GM19351 (cell line): ENCODE data around the gene CHRD.
"Not testable (repeated sequence)": the region's sequence is repeated elsewhere in the genome, so short reads cannot be mapped to it uniquely, and the experiment has no call there.

Experiments
- ATAC-seq: cut with Tn5 transposase; IDR thresholded peaks from one replicate; pipeline ENCODE4 v1.9.1; 2021; ENCODE audit warnings: mild to moderate bottlenecking, moderate library complexity; ENCODE audit not compliant: unreplicated experiment

CHRD gene

DNA sequence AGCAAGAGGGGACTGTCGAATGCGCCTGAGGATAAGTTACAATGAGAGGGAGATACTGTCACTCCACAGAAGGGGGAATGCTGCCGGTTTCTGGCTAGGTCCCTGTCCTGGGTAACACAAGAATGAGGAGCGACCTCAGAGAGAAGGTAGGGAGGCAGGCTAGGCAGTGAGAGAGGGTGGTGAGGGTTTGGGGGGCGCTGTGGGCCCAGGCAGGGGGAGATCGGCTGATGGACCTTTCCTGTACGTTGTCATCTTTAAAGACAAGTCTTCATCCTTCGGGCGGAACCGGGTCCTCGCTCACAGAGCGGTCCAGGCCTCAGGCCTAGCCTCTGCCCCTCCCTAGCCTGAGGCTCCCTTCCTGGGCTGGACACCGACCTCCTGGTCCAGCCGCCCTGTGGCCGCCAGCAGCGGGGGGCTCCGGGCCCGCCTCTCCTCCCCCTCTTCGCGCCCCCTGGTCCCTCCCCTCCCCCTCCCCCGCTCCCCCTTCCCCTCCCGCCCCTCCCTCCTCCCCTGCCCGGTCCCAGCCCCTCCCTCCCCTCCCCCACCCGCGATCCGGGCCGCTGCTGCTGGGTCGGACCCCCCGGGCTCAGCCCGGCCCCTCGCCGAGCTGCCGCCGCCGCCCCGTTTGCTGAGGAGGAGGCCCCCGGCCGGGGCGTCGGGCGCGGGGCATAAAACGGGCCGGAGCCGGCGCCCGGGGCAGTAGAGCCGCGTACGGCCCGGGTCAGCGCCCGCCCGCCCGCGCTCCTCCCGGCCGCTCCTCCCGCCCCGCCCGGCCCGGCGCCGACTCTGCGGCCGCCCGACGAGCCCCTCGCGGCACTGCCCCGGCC is at the start of gene CHRD:
CHRD (plus strand) TSS at position 697 of the 827 bp plus-strand sequence. CDS start 265 bp downstream, outside the sequence.
- ATAC-seq: no peak

DNA sequence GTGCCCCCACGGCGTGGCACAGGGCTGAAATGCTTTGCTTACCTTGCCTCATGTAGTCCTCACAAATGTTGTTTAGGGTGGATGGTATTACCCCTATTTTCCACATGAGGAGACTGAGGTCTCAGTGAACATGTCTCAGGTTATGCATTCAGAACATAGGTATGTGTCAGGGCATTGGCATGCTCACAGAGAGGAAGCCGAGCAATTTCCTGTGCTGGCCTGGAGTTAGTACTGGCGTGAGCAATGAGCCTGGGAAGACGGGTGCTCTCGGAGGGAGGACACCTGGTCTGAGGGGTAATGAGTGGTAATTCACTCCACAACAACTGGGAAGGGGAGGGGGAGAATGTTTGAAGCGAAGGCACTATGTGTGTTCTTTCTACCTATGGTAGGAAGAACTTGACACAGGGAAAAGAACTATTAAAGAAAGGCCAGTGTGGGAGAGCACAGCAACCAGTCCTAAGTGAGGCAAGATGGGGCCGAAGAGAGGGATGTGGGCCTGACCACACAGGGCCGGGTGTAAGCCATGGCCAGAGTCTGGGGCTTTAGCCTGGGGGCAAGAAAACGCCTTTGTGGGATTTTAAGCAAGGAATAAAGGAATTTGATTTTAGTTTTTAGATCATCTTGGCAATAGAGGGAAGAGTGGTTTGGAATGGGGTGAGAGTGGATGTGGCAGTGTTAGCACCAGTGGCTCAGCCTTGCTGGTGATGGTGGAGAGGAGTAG is 47.3 kb upstream of the CHRD start:
- no peak for ATAC-seq

GRCh38 chr3:184333190-184333589 is 46.7 kb upstream of the CHRD start:
- ATAC-seq: no peak

DNA sequence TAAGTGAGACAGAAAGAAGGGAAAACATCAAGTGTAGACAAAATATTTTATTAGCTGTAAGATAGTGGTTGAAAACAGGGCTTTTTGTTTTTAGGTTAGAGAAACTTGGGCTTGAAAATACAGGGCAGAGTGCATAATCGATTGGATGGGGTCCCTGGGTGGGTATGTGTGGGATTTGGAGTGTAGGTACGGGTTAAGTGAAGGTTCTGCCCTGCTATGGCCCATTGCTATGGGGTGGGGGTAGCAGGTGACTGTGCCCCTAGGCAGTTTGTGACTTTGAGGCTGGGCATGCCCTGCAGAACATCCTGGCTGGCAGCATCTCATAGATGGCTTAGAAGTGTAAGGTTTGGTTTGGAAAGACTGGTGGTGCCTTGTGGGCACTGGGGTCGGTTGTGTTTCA is 46.2 kb upstream of the CHRD start:
- no peak for ATAC-seq

DNA sequence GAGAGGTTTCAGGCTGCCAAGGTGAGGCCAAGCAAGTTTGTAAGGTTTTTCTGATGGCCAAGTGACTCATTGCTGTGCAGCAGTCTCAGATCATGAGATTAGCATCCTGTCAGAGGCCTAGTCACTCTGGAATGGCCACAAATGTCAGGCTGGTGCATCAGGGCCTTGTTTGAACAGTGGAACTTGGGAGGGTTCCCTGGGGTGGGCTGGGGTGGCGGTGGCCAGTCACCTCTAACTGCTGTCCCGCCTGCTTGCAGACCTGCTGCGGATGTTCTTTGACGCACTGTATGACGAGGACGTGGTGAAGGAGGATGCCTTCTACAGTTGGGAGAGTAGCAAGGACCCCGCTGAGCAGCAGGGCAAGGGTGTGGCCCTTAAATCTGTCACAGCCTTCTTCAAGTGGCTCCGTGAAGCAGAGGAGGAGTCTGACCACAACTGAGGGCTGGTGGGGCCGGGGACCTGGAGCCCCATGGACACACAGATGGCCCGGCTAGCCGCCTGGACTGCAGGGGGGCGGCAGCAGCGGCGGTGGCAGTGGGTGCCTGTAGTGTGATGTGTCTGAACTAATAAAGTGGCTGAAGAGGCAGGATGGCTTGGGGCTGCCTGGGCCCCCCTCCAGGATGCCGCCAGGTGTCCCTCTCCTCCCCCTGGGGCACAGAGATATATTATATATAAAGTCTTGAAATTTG is 45.2 kb upstream of the CHRD start:
- no peak for ATAC-seq

GRCh38 chr3:184335291-184335660 is 44.6 kb upstream of the CHRD start:
- no peak for ATAC-seq

- ATAC-seq: peak; percentile 85
Measured at GRCh38 chr3:184335661-184336546, 44.0 kb upstream of the CHRD start.

GRCh38 chr3:184336547-184337398 is 43.1 kb upstream of the CHRD start:
- no peak for ATAC-seq

GRCh38 chr3:184337399-184337714 is 42.5 kb upstream of the CHRD start, which contains the start of gene FAM131A:
FAM131A (plus strand) TSS chr3:184337600; CDS start chr3:184337631, 31 bp downstream.
- ATAC-seq: no peak

GRCh38 chr3:184337981-184338380 is 41.9 kb upstream of the CHRD start:
- no peak for ATAC-seq

DNA sequence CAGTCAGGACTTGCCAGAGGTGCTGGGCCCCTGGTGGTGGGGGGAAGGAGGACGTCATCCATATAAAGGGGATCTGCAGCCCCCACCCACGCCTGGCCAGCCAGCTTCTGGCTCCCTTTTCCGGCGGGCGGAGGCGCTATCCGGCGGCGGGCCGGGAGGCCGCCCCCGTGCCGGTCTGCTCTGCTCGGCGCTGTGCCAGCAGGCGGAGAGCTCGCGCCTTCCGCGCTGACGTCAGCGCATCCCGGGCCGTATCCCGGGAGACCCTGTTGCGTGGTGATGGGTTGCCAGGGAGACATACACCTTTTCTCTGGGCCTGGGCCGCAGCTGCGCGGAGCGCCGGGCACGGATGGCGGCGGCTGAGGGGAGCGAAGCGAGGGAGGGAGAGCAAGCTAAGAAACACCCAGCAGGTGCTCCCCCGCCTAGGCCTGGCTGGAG is 41.3 kb upstream of the CHRD start:
- no peak for ATAC-seq

GRCh38 chr3:184339001-184339400 is 40.9 kb upstream of the CHRD start:
- ATAC-seq: no peak

DNA sequence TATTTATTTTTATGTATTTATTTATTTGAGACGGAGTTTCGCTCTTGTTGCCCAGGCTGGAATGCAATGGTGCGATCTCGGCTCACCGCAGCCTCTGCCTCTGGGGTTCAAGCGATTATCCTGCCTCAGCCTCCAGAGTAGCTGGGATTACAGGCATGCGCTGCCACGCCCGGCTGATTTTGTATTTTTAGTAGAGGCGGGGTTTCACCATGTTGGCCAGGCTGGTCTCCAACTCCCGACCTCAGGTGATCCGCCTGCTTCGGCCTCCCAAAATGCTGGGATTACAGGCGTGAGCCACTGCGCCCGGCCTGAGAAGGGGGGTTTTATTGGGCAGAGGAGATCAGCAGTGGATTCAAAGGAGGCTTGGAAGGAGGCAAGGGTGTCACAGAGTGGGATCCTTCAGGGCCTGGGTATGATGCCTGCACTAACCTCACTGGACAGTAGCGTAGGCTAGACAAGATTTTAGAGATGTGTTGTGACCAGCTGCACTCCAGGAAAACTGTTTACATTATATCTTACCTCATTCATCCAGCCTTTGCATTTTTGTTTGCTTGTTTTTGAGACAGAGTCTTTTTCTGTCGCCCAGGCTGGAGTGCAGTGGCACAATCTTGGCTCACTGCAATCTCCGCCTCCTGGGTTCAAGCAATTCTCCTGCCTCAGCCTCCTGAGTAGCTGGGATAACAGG is 40.3 kb upstream of the CHRD start:
- ATAC-seq: not testable (repeated sequence)

DNA sequence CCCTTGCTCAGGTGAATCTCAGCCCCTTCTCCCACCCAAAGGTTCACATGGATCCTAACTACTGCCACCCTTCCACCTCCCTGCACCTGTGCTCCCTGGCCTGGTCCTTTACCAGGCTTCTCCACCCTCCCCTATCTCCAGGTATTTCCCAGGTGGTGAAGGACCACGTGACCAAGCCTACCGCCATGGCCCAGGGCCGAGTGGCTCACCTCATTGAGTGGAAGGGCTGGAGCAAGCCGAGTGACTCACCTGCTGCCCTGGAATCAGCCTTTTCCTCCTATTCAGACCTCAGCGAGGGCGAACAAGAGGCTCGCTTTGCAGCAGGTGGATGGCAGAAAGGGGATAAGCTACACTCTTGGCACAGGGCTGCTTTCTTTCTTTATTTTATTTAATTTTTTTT is 37.9 kb upstream of the CHRD start:
- ATAC-seq: no peak

DNA sequence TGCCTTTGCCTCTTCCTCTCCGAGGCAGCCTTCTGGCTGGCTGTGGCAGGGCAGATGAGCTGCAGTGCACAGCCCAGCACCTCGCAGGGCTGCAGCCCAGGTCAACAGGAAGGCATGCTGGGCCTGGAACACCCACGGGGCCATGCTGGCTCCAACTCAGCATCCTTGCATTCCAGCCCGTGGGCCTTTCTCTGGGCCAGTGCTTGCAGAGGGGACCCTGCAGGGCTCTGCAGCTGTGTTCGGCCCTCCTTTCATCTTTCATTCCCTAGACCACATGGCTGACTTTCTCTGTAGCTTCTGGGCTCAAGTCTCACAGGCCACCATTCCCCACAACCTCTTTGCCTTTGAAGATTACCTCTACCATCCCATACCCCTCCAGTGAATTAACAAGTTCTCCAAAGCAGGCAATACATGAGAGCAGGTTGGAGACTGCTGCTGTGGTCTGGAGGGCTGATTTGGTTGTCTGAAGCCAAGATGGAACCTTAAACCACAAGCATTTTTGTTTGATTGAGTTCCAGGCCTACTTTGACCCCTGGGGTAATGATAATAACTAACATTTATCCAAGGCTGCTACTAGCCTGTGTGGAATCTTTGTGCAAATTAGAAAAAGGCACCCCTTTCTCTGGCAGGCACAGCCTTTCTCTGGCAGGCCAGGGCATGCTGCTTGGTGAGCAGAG is 36.5 kb upstream of the CHRD start:
- ATAC-seq: no peak

GRCh38 chr3:184344579-184345316 is 35.1 kb upstream of the CHRD start:
- ATAC-seq: no peak

DNA sequence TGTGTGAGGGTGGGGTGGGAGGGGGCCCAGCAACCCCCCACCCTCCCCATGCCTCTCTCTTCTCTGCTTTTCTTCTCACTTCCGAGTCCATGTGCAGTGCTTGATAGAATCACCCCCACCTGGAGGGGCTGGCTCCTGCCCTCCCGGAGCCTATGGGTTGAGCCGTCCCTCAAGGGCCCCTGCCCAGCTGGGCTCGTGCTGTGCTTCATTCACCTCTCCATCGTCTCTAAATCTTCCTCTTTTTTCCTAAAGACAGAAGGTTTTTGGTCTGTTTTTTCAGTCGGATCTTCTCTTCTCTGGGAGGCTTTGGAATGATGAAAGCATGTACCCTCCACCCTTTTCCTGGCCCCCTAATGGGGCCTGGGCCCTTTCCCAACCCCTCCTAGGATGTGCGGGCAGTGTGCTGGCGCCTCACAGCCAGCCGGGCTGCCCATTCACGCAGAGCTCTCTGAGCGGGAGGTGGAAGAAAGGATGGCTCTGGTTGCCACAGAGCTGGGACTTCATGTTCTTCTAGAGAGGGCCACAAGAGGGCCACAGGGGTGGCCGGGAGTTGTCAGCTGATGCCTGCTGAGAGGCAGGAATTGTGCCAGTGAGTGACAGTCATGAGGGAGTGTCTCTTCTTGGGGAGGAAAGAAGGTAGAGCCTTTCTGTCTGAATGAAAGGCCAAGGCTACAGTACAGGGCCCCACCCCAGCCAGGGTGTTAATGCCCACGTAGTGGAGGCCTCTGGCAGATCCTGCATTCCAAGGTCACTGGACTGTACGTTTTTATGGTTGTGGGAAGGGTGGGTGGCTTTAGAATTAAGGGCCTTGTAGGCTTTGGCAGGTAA is 34.3 kb upstream of the CHRD start:
- no peak for ATAC-seq
